ENCODE measurements around the gene GVQW3. TPM values are rescaled to one million over a fixed set of nuclear protein-coding genes. Genes with fewer than 3 reads are reported as not detected.
A peak's percentile ranks its signal among the peaks of the same experiment; 100 is the strongest.

GVQW3 gene
- total RNA-seq, 1 donor, result 2.9 TPM

- H3K4me2 ChIP-seq (ENCODE audit: insufficient read depth, low read length), result peak overlapping the region; percentile 93
- peak overlapping the region; percentile 90 for H3K4me3 ChIP-seq (ENCODE audit: insufficient read depth, low read length)
- peak overlapping the region; percentile 98 for H2AFZ ChIP-seq (ENCODE audit: low read length)
- peaks cover 11% of the 10 kb centered on the region for H3K36me3 ChIP-seq (ENCODE audit: insufficient read depth, low read length)
- peak overlapping the region; percentile 97 for H3K27ac ChIP-seq (ENCODE audit: low read depth, low read length)
- no peaks in the 10 kb centered on the region for H3K27me3 ChIP-seq (ENCODE audit: insufficient read depth, low read length)
- peaks cover 13% of the 10 kb centered on the region for H3K4me1 ChIP-seq (ENCODE audit: insufficient read depth, low read length)
- no peaks in the 10 kb centered on the region for H3K9me3 ChIP-seq (ENCODE audit: low read depth, low read length)
- TF ChIP-seq, protein P1, sequence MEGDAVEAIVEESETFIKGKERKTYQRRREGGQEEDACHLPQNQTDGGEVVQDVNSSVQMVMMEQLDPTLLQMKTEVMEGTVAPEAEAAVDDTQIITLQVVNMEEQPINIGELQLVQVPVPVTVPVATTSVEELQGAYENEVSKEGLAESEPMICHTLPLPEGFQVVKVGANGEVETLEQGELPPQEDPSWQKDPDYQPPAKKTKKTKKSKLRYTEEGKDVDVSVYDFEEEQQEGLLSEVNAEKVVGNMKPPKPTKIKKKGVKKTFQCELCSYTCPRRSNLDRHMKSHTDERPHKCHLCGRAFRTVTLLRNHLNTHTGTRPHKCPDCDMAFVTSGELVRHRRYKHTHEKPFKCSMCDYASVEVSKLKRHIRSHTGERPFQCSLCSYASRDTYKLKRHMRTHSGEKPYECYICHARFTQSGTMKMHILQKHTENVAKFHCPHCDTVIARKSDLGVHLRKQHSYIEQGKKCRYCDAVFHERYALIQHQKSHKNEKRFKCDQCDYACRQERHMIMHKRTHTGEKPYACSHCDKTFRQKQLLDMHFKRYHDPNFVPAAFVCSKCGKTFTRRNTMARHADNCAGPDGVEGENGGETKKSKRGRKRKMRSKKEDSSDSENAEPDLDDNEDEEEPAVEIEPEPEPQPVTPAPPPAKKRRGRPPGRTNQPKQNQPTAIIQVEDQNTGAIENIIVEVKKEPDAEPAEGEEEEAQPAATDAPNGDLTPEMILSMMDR (IDR thresholded peaks at IDR 0.05; ENCODE audit: extremely low read depth, low read depth, low read length), result no peak
- peaks cover 9% of the 10 kb centered on the region for H4K20me1 ChIP-seq (ENCODE audit: insufficient read depth, low read length)
- H3K79me2 ChIP-seq (ENCODE audit: insufficient read depth, low read length), result peaks cover 38% of the 10 kb centered on the region
- peak; percentile 78 for DNase-seq (ENCODE audit: insufficient read length, low spot score, missing footprints)
Observed at GRCh38 chr11:76443268-76443980, 62.3 kb downstream of the GVQW3 start.

DNA sequence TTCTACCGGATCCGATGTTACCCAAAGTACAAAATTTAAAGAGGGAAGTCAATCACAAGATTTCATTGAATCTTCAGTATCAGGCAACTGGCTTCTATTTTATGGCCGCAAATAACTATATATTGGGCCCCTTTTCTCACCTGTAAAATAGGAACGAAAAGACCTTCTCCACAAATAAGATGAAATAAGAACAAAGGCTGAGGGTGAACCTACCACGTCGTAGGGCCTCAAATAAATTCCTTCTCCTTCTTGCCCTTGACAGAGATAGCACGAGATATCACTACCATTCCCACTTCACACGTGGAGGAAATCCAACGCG is 62.9 kb downstream of the GVQW3 start:
- Histone ChIP-seq H3K9me3 (ENCODE audit: low read depth, low read length) (no peaks in the 10 kb centered on the region), H4K20me1 (ENCODE audit: insufficient read depth, low read length) (peaks cover 9% of the 10 kb centered on the region), H3K4me1 (ENCODE audit: insufficient read depth, low read length) (peaks cover 13% of the 10 kb centered on the region), H2AFZ (ENCODE audit: low read length) (peak overlapping the region; percentile 98), H3K27ac (ENCODE audit: low read depth, low read length) (peak overlapping the region; percentile 97), H3K4me2 (ENCODE audit: insufficient read depth, low read length) (peak overlapping the region; percentile 93), H3K36me3 (ENCODE audit: insufficient read depth, low read length) (peaks cover 15% of the 10 kb centered on the region), H3K4me3 (ENCODE audit: insufficient read depth, low read length) (peak overlapping the region; percentile 90), H3K27me3 (ENCODE audit: insufficient read depth, low read length) (no peaks in the 10 kb centered on the region), H3K79me2 (ENCODE audit: insufficient read depth, low read length) (peaks cover 38% of the 10 kb centered on the region)
- no peak for DNase-seq (ENCODE audit: insufficient read length, low spot score, missing footprints)
- TF ChIP-seq, protein P1 (IDR thresholded peaks at IDR 0.05; ENCODE audit: extremely low read depth, low read depth, low read length), result no peak

GRCh38 chr11:76444384-76445120 is 63.4 kb downstream of the GVQW3 start, which contains the start of gene EMSY:
TSS of gene EMSY (plus strand) at chr11:76445018. CDS start at chr11:76446939, 1,921 bp downstream.
- no peaks in the 10 kb centered on the region for H3K9me3 ChIP-seq (ENCODE audit: low read depth, low read length)
- peak within 1 kb of the TSS; percentile 98 for H2AFZ ChIP-seq (ENCODE audit: low read length)
- H3K27ac ChIP-seq (ENCODE audit: low read depth, low read length), result peak within 1 kb of the TSS; percentile 97
- H3K79me2 ChIP-seq (ENCODE audit: insufficient read depth, low read length), result peaks cover 40% of the 10 kb centered on the region
- H3K4me1 ChIP-seq (ENCODE audit: insufficient read depth, low read length), result peaks cover 13% of the 10 kb centered on the region
- H3K4me3 ChIP-seq (ENCODE audit: insufficient read depth, low read length), result peak within 1 kb of the TSS; percentile 90
- peak; percentile 97 for DNase-seq (ENCODE audit: insufficient read length, low spot score, missing footprints)
- H4K20me1 ChIP-seq (ENCODE audit: insufficient read depth, low read length), result peaks cover 9% of the 10 kb centered on the region
- H3K36me3 ChIP-seq (ENCODE audit: insufficient read depth, low read length), result peaks cover 20% of the 10 kb centered on the region
- TF ChIP-seq, protein P1 (IDR thresholded peaks at IDR 0.05; ENCODE audit: extremely low read depth, low read depth, low read length), result no peak
- H3K27me3 ChIP-seq (ENCODE audit: insufficient read depth, low read length), result no peaks in the 10 kb centered on the region
- H3K4me2 ChIP-seq (ENCODE audit: insufficient read depth, low read length), result peak within 1 kb of the TSS; percentile 93
